HG02571 (cell line): ENCODE measurements around the gene THOP1.

Experiments
- ATAC-seq: cut with Tn5 transposase; IDR thresholded peaks from one replicate; pipeline ENCODE4 v1.9.1; 2021; ENCODE audit warnings: mild to moderate bottlenecking, moderate library complexity; ENCODE audit not compliant: unreplicated experiment

THOP1 gene

GRCh38 chr19:2802826-2803225 lies 17.5 kb downstream of the THOP1 start:
- no peak for ATAC-seq

GRCh38 chr19:2803486-2804155 lies 18.3 kb downstream of the THOP1 start:
- no peak for ATAC-seq

- no peak for ATAC-seq
Observed at GRCh38 chr19:2804156-2805004, 19.1 kb downstream of the THOP1 start.

GRCh38 chr19:2805261-2805900 lies 20.1 kb downstream of the THOP1 start:
- no peak for ATAC-seq

GRCh38 chr19:2805991-2806649 lies 20.8 kb downstream of the THOP1 start:
- ATAC-seq, result no peak

- ATAC-seq, result no peak
Observed at GRCh38 chr19:2806736-2807378, 21.6 kb downstream of the THOP1 start.

GRCh38 chr19:2807379-2808128 lies 22.3 kb downstream of the THOP1 start:
- no peak for ATAC-seq

- no peak for ATAC-seq
Observed at GRCh38 chr19:2808129-2808941, 23.0 kb downstream of the THOP1 start.

GRCh38 chr19:2809387-2810140 lies 24.3 kb downstream of the THOP1 start:
- ATAC-seq, result no peak

GRCh38 chr19:2810141-2811091 lies 25.1 kb downstream of the THOP1 start:
- no peak for ATAC-seq

GRCh38 chr19:2811221-2811722 lies 26.0 kb downstream of the THOP1 start:
- no peak for ATAC-seq

- ATAC-seq, result no peak
Observed at GRCh38 chr19:2811735-2812413, 26.6 kb downstream of the THOP1 start.

- ATAC-seq, result no peak
Observed at GRCh38 chr19:2812414-2813234, 27.3 kb downstream of the THOP1 start.

GRCh38 chr19:2813235-2814160 lies 28.2 kb downstream of the THOP1 start:
- no peak for ATAC-seq

GRCh38 chr19:2814426-2814825 lies 29.1 kb downstream of the THOP1 start:
- no peak for ATAC-seq
